ENCODE measurements around the gene NFIA.

NFIA gene

GRCh38 chr1:61210435-61211154 lies 128.2 kb downstream of the NFIA start:
- DNase-seq (ENCODE audit: low spot score) (no peak), FAIRE-seq (no peak)

- DNase-seq (ENCODE audit: low spot score) = no peak
- FAIRE-seq = no peak
Measured at GRCh38 chr1:61213245-61214011, 131.1 kb downstream of the NFIA start.

- no peak for FAIRE-seq
Measured at GRCh38 chr1:61215119-61215518, 132.8 kb downstream of the NFIA start.

GRCh38 chr1:61215676-61216289 lies 133.4 kb downstream of the NFIA start:
- DNase-seq (ENCODE audit: low spot score) = peak; percentile 84

More at GRCh38 chr1:61215119-61215518, 132.8 kb downstream of the NFIA start:
- no peak for DNase-seq (ENCODE audit: low spot score)

GRCh38 chr1:61220536-61220935 lies 138.2 kb downstream of the NFIA start:
- no peak for DNase-seq (ENCODE audit: low spot score)
- no peak for FAIRE-seq

More at GRCh38 chr1:61215676-61216289, 133.4 kb downstream of the NFIA start:
- FAIRE-seq = peak; percentile 97

- DNase-seq (ENCODE audit: low spot score) = no peak
Measured at GRCh38 chr1:61221642-61222041, 139.3 kb downstream of the NFIA start.

GRCh38 chr1:61222240-61222639 lies 139.9 kb downstream of the NFIA start:
- no peak for FAIRE-seq
- no peak for DNase-seq (ENCODE audit: low spot score)

More at GRCh38 chr1:61221642-61222041, 139.3 kb downstream of the NFIA start:
- no peak for FAIRE-seq

- DNase-seq (ENCODE audit: low spot score) = no peak
- peak; percentile 71 for FAIRE-seq
Measured at GRCh38 chr1:61223140-61223539, 140.8 kb downstream of the NFIA start.

GRCh38 chr1:61224609-61225008 lies 142.2 kb downstream of the NFIA start:
- FAIRE-seq (no peak), DNase-seq (ENCODE audit: low spot score) (no peak)

- no peak for FAIRE-seq
Measured at GRCh38 chr1:61225478-61225877, 143.1 kb downstream of the NFIA start.

GRCh38 chr1:61226791-61227567 lies 144.6 kb downstream of the NFIA start:
- FAIRE-seq = no peak
- no peak for DNase-seq (ENCODE audit: low spot score)

More at GRCh38 chr1:61225478-61225877, 143.1 kb downstream of the NFIA start:
- DNase-seq (ENCODE audit: low spot score) = no peak

- DNase-seq (ENCODE audit: low spot score) (no peak), FAIRE-seq (no peak)
Measured at GRCh38 chr1:61227857-61228550, 145.6 kb downstream of the NFIA start.

GRCh38 chr1:61230523-61230922 lies 148.2 kb downstream of the NFIA start:
- no peak for DNase-seq (ENCODE audit: low spot score)
- FAIRE-seq = no peak

- FAIRE-seq (no peak), DNase-seq (ENCODE audit: low spot score) (no peak)
Measured at GRCh38 chr1:61231795-61232194, 149.4 kb downstream of the NFIA start.

- no peak for DNase-seq (ENCODE audit: low spot score)
Measured at GRCh38 chr1:61233121-61233660, 150.8 kb downstream of the NFIA start.

GRCh38 chr1:61234587-61234919 lies 152.2 kb downstream of the NFIA start:
- no peak for DNase-seq (ENCODE audit: low spot score)
- no peak for FAIRE-seq

More at GRCh38 chr1:61233121-61233660, 150.8 kb downstream of the NFIA start:
- FAIRE-seq = no peak

GRCh38 chr1:61237147-61237546 lies 154.8 kb downstream of the NFIA start:
- DNase-seq (ENCODE audit: low spot score) (no peak), FAIRE-seq (no peak)

- DNase-seq (ENCODE audit: low spot score) (no peak), FAIRE-seq (peak; percentile 59)
Measured at GRCh38 chr1:61237659-61238358, 155.4 kb downstream of the NFIA start.

GRCh38 chr1:61238359-61238665 lies 156.0 kb downstream of the NFIA start:
- FAIRE-seq (no peak), DNase-seq (ENCODE audit: low spot score) (no peak)

- DNase-seq (ENCODE audit: low spot score) (no peak), FAIRE-seq (no peak)
Measured at GRCh38 chr1:61240878-61241277, 158.5 kb downstream of the NFIA start.
